Pulmonary artery endothelial cell (primary cell): Measurements from ENCODE around the gene BIVM. TPM values are rescaled to one million over a fixed set of nuclear protein-coding genes. Genes with fewer than 3 reads are reported as not detected.

Experiments
- DNase-seq: peaks from one replicate; pipeline ENCODE4 v3.0.0-alpha.2; 2011; ENCODE audit warnings: low read depth, low spot score
- total RNA-seq: library from RNA; depleted of rRNA; stranded (reverse); fragments of >200 nt; gene quantifications from 2 replicates; pipeline ENCODE4 v1.2.3, GENCODE V29; 2014

The BIVM gene
- total RNA-seq, 1 donor from 2014 or later, result 12.1 TPM

DNA sequence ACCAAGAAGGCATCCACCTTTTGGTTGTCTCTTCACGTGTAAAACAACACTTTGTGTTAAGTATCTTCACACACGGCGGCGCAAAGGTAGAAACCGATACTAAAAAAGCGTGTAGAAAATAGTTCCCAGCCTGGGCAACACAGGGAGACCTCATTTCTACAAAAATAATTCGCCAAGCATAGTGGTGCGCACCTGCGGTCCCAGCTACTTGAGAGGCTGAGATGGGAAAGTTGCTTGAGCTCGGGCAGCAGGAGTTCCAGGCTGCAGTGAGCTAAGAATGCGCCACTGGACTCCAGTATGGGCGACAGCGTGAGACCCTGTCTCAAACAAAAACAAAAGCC is 46.3 kb downstream of the BIVM start:
- DNase-seq, result no peak

DNA sequence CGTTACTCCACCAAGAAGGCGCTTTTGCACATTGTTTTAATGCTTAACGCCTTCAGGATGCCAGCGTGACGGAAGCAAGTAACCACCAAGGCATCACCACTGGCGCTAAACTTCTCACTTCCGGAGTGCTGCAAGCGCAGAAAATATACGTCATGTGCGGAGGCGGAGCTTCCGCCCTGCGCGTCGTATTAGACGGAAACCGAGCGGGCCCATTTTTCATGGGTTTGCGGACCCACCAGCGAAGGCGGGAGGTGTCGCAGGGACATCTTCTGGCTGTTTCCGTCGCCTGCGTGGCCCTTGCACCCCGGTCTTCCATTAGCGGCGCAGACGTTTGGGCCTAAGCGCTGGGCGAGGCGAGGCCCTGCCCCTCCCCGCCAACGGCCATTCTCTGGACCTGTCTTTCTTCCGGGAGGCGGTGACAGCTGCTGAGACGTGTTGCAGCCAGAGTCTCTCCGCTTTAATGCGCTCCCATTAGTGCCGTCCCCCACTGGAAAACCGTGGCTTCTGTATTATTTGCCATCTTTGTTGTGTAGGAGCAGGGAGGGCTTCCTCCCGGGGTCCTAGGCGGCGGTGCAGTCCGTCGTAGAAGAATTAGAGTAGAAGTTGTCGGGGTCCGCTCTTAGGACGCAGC is 46.8 kb downstream of the BIVM start, which contains the start of gene ERCC5:
TSS of gene ERCC5 (plus strand) at position 403 of the 631 bp plus-strand sequence. CDS start 235 bp downstream, outside the sequence.
- peak; percentile 81 for DNase-seq

DNA sequence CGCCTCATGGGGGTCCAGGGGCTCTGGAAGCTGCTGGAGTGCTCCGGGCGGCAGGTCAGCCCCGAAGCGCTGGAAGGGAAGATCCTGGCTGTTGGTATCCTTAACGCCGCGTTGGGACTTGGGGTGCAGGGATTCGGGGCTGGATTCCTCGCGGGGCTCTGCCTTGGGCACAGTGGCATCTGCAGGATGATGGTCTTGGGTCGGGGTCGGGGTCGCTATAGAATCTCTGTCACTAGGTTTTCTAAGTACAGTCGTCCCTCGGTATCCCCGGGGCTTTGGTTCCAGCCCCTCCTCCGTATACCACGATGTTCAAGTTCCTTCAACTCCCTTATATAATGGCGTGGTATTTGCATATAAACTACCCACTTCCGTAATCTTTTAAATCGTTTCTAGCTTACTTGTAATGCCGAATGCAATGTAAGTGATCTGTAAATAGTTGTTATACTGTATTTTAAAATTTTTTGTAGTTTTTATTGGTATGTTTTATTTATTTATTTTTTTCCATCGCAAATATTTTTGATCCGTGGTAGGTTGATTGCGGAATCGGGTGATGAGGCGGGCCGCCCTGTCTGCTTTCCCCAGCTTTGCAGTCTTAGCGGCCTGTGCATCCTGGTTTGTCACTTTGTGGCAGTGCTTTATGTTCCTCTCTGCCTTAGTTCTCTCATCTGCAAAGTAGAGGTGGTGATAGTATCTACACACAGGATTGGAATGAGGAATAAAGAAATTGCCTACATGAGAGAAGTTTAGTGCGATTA is 47.5 kb downstream of the BIVM start:
- DNase-seq, result no peak

DNA sequence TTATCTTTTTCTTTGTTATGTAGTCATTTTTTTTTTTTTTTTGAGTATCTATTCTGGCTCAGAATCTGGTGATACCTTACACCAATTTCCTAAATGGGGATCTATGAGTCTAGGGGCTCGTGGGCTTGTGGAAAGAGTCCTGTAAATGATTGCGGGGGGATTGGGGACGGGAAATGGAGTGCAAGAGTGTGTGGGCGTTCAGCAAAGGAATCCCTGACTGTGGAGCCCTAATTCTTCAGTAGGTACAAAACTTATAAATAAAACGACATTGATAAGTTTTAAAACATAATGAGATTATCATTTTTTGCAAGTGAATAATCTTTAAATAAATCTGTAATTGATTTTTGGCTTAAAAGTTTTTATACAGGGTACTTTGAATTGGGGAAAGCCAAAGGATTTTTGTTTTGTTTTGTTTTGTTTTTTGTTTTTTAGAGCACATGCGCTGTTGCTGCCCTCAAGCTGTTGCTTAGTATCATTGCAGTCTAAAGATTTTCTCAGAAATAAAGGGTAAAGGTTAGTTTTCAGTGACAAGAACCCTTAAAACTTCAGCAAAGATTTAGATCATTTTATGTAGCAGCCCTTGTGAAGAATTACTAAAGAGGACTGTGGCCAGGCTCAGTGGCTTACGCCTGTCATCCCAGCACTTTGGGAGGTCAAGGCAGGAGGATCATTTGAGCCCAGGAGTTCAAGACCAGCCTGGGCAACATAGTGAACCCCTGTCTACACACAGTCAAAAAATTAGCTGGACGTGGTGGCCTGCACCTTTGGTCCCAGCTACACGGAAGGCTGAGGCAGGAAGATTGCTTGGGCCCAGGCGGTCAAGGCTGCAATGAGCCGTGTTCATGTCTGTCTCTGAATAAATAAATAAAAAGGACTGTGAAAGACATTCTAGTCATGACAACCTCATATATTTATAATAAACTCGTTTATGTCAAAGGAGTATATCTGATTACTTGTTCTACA is 48.6 kb downstream of the BIVM start:
- no peak for DNase-seq

DNA sequence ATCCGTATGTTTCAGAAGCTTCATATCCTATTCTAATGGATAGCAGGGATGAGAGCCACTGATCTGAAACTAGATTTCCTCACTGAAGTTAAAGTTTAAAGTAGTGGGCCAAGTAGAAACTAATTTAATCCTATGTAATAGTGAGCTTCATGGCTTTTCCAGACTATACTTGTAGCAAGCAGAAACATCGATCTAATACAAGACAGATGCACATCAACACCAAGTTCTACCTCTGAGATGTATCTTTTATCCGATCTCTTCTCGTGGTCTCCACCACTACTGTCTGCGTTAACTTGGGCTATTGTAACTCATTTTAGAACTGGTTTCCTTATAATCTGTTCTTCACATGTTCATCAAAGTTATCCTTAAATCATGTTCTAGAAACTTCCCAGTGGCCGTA is 50.0 kb downstream of the BIVM start:
- no peak for DNase-seq

DNA sequence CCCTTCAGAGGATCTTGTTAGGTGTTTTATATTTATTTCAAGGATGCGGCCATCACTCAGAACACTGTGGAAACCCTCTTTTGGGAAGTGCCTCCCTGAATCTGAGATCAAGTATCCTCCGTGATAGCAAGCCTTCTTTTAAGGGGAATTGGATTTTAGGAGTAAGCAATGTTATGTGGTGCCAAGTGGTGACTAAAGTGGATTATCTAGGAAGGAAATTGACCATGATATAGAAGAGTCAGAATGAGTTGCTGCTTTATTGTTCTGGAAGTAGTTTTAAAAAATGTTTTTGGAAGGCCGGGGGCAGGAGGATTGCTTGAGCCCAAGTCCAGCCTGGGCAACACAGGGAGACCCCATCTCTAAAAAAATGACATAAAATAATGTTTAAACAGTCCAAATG is 53.6 kb downstream of the BIVM start:
- no peak for DNase-seq

DNA sequence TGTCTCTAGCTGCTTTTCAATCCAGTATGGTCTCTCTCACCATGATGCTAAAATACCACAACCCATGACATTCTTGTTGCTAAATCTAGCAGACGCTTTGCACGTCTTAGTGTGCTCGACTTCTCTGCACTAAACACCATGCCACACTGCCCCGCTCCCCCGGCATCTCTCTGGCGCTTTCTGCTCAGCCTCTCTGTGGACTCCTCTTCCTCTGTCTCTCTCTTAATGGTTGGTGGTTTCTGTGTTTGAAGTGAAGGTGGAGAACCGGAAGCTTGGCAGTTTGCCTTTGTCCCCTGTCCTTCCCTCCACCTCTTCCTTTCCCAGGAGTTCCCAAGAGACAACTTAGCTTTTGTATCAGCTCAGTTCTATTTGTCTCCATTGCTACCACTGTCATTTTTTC is 55.8 kb downstream of the BIVM start:
- DNase-seq, result no peak

DNA sequence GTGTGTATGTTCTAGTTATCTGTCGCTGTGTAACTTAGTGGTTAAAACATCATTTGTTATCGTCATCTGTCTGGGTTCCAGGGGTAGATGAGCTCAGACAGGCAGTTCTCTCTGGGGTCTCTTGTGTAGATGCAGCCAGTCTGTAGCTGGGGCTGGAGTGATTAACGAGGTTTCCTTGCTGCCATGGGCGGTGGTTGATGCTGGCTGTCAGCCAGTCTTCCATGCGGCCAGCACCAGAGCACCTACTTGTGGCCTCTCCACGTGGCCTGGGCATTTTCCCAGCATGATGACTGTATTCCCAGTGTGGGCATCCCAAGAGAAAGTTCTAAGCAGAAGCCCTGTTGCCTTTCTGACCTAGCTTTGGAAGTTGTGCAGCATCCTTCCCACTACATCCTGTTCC is 57.6 kb downstream of the BIVM start:
- no peak for DNase-seq

DNA sequence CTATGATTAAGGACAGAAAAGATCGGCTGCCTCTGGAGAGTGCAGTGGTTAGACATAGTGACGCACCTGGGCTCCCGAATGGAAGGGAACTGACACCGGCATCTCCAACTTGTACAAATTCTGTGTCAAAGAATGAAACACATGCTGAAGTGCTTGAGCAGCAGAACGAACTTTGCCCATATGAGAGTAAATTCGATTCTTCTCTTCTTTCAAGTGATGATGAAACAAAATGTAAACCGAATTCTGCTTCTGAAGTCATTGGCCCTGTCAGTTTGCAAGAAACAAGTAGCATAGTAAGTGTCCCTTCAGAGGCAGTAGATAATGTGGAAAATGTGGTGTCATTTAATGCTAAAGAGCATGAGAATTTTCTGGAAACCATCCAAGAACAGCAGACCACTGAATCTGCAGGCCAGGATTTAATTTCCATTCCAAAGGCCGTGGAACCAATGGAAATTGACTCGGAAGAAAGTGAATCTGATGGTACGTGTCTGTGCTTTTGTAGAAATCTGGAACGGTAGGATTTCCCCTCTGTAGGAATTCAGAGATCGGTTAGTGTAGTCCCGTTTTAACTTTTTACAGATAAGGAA is 63.8 kb downstream of the BIVM start:
- no peak for DNase-seq

DNA sequence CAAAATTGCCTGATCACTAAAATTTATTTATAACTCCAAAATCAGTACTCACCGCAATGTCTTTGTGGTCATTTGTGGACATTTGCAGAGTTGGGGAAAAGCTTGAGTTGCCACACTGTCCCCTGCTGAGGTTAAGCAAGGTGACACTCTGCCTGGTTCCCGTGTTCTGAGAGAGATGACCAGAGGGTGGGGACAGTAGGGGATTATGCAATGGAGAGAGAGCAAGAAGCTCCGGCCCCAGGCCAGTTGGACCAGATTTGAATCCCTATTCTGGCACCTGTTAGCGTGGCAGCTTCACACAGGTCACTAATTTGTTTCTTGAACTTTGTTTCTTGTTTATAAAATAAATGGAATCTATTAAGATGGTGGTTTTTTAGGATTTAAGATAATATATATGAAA is 64.7 kb downstream of the BIVM start:
- no peak for DNase-seq

DNA sequence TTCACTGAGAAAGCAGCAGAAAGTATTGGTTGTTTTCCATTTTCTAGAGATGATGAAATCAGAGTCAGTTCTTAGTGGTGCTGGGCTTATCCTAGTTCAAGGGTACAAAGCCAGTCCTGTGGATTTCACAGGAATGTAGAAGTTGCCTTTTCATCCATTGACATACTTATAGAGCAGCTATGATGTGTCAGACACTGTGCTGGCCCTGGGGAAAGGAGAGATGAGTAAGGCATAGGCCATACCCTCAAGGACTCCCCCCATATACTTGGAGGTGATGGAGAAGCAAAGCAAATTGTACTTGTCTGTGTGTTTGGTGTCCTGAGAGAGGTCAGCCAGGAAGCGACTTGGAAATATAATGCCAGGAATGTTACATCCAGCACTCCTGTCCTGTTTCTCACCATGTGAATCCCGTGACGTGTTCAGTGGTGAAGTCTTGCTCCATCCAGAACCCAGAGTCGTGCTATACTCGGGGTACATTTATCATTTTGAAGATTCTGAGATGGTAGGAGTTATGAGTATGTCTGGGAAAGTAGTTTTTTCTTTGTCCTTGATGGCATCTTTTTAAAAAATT is 69.5 kb downstream of the BIVM start:
- DNase-seq, result no peak

DNA sequence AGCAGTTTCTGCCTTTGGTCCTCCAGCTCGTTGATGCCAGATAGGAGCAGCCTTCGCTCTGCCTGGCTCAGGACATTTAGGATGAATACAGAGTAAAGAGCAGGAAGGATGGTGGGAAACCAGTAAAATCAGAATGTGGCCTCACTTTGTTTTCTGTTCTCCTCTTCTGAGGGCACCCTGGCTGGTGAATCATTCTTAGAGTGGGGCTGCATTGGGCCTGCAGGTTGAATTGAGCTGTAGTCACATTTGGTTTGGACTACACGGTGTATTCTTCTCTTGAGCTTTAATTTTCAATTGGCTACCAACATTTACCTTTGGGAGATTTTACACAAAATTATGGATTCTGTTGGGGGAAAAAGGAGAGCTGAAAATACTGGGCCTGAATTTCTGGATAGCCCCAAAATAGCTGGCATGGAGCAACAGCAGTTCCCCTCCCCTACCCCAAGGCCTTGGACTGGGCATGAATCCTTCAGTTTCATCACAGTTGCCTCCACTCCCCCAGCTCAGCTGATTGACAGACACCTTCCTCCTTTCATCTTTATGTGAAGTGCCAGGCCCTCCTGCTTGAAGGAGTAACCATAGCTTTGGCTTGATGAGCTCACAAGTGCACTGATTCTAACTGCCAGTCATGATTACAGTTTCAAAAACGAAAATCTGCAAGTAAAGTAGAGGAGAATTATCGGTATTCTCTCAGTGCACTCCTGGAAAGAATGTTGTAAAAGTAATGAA is 71.2 kb downstream of the BIVM start:
- DNase-seq, result no peak

DNA sequence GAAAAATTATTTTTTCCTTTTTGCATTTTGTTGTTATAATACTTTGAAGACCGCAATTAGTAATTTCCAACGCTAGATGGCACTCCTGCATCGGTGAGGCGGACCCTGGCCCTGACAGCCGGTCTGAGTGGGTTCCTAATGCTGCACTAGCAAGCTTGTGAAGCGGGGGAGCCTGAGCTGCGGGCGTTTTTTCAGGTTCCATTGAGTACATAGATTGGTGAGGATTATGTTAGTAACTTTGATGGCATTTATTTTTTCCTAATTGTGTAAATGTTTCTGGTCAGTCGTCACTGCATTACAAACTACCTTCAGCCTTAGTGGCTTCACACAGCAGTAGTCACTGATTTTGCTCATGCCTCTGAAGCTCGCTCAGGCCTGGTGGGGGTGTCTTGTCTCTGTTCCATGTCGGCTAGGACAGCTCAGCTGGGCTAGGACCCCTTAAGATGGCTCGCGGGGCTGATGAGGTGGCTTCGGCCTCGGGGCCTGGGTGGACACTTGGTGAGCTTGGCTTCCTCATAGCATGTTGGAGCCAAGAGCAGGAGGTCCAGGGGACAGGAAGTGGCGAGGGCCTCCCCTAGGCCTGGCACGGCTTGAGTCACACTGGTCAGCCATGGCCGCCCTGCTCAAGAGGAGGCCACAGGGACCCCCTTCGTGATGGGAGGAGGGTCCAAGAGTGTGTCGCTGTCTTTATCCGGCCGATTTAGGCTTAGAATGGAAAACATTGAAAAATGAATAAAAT is 71.9 kb downstream of the BIVM start:
- no peak for DNase-seq

DNA sequence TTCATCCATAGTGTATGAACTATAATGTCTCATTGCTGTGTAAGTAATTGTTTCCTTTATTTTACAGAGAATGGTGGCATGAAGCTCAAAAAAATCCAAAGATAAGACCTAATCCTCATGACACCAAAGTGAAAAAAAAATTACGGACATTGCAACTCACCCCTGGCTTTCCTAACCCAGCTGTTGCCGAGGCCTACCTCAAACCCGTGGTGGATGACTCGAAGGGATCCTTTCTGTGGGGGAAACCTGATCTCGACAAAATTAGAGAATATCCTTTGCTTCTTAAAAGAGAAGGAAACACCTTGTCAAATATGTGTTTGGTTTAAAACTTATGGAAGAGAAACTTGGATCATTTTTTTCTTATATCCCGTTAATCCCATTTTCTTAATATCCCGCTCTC is 73.2 kb downstream of the BIVM start:
- DNase-seq, result no peak

DNA sequence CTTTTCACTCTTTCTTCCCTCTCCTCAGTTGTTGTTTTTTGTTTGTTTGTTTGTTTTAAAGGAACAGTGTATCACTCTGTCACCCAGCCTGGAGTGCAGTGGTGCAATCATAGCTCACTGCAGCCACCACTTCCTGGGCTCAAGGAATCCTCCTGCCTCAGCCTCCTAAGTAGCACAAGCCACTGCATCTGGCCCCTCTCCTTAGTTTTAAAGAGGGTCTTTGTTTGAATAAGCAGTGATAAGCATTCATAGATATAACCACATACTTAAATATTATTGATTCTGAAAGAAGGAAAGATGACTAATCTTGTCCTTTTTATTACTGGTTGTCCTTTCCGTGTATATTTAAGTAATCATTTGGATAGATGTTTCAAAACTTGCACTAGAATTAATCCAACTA is 73.6 kb downstream of the BIVM start:
- DNase-seq, result no peak

DNA sequence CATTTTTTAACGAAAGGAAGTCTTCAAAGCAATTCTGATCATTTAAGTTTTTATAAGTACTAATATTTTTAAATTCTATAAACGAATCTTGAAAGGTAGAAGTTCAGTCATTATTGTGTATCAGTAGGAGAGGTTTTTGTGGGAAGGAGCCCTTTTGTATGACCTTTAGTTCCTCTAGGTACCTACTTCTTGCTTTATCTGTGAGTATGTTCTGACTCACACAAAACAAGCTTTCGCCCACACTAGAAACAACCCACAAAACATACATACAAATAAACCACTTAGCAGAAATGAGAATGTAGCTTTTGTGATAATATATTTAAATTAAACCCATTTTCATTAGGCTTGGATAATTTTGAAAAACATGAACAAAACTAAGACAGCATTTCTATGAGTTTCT is 74.7 kb downstream of the BIVM start:
- no peak for DNase-seq

DNA sequence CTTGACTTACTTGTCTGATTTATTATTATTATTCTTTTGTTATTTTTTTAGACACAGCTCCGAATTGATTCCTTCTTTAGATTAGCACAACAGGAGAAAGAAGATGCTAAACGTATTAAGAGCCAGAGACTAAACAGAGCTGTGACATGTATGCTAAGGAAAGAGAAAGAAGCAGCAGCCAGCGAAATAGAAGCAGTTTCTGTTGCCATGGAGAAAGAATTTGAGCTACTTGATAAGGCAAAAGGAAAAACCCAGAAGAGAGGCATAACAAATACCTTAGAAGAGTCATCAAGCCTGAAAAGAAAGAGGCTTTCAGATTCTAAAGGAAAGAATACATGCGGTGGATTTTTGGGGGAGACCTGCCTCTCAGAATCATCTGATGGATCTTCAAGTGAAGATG is 76.3 kb downstream of the BIVM start:
- DNase-seq, result no peak

DNA sequence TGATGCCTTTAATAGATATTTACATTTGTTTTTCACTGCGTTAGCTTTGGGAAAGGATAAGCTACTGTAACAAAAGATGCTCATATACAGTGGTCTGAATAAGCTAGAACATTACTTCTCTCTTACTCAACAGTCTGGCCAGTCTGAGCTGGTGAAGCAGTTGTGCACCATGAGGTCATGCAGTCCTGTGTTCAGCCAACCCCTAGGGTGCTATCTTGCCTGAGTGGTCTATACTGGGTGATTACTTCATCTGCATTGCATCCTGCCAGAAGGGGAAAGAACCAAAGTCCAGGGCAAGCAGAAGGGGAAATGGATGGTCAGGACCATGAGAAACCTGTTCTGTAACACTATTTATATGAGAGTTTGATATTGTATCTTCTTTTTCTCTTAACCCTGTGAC is 78.4 kb downstream of the BIVM start:
- DNase-seq, result no peak

DNA sequence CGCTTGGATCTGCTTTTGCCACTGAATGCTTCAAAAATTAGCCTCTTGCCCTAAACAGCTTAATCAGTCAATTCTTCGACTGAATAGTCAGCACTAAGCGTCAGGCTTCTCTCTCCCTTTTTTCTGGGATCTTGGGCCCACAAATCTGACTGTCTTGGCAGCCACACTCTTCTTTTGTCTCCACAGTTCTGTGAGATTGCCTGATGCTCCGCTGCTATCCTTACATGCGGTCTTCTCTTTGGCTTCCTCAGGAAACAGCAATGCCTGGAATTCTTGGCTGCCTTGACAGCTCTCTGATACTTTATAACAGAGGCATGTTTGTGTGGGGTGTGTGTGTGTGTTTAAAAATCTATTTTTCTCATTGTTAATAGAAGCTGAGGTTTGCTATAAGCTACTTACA is 79.6 kb downstream of the BIVM start:
- DNase-seq, result peak; percentile 11
